ENCODE measurements around the gene IQSEC1.
A peak's percentile ranks its signal among the peaks of the same experiment; 100 is the strongest.

Gene IQSEC1

GRCh38 chr3:12877040-12877439, 196.2 kb downstream of the IQSEC1 start:
- H3K4me3 Mint-ChIP-seq, result no peak overlapping the region
- no peaks in the 10 kb centered on the region for H3K36me3 Mint-ChIP-seq (ENCODE audit: low read depth)
- peaks cover 42% of the 10 kb centered on the region for H3K4me1 Mint-ChIP-seq
- no peak for TF ChIP-seq CTCF (IDR thresholded peaks at IDR 0.05)
- H3K27me3 Mint-ChIP-seq (ENCODE audit: low read depth, poor library complexity), result peaks cover 15% of the 10 kb centered on the region
- H3K9me3 Mint-ChIP-seq, result no peaks in the 10 kb centered on the region
- no peak overlapping the region for H3K27ac Mint-ChIP-seq
- DNase-seq, result no peak

GRCh38 chr3:12875857-12876836, 197.1 kb downstream of the IQSEC1 start:
- peak; percentile 41 for TF ChIP-seq CTCF (IDR thresholded peaks at IDR 0.05)
- DNase-seq, result peak; percentile 89
- H3K27ac Mint-ChIP-seq, result no peak overlapping the region
- peaks cover 51% of the 10 kb centered on the region for H3K4me1 Mint-ChIP-seq
- H3K4me3 Mint-ChIP-seq, result peak overlapping the region; percentile 66
- no peaks in the 10 kb centered on the region for H3K36me3 Mint-ChIP-seq (ENCODE audit: low read depth)
- H3K9me3 Mint-ChIP-seq, result no peaks in the 10 kb centered on the region
- H3K27me3 Mint-ChIP-seq (ENCODE audit: low read depth, poor library complexity), result peaks cover 18% of the 10 kb centered on the region

GRCh38 chr3:12871404-12871983, 201.7 kb downstream of the IQSEC1 start:
- Mint-ChIP-seq H3K9me3 (no peaks in the 10 kb centered on the region), H3K4me1 (peaks cover 60% of the 10 kb centered on the region), H3K27ac (peak overlapping the region; percentile 46), H3K36me3 (ENCODE audit: low read depth) (no peaks in the 10 kb centered on the region), H3K27me3 (ENCODE audit: low read depth, poor library complexity) (peaks cover 45% of the 10 kb centered on the region), H3K4me3 (no peak overlapping the region)
- TF ChIP-seq CTCF (IDR thresholded peaks at IDR 0.05), result no peak
- no peak for DNase-seq

- peaks cover 2% of the 10 kb centered on the region for H3K9me3 Mint-ChIP-seq
- no peak overlapping the region for H3K4me3 Mint-ChIP-seq
- H3K27me3 Mint-ChIP-seq (ENCODE audit: low read depth, poor library complexity), result peaks cover 45% of the 10 kb centered on the region
- no peak overlapping the region for H3K27ac Mint-ChIP-seq
- H3K36me3 Mint-ChIP-seq (ENCODE audit: low read depth), result no peaks in the 10 kb centered on the region
- peaks cover 60% of the 10 kb centered on the region for H3K4me1 Mint-ChIP-seq
- no peak for TF ChIP-seq CTCF (IDR thresholded peaks at IDR 0.05)
- no peak for DNase-seq
Measured at GRCh38 chr3:12870942-12871341, 202.3 kb downstream of the IQSEC1 start.

- Mint-ChIP-seq H3K27ac (no peak overlapping the region), H3K36me3 (ENCODE audit: low read depth) (no peaks in the 10 kb centered on the region), H3K9me3 (peaks cover 10% of the 10 kb centered on the region), H3K27me3 (ENCODE audit: low read depth, poor library complexity) (peaks cover 37% of the 10 kb centered on the region), H3K4me1 (peaks cover 48% of the 10 kb centered on the region), H3K4me3 (peak overlapping the region; percentile 84)
- no peak for TF ChIP-seq CTCF (IDR thresholded peaks at IDR 0.05)
- peak; percentile 92 for DNase-seq
Measured at GRCh38 chr3:12869035-12869621, 204.1 kb downstream of the IQSEC1 start.

Measured in nephron progenitor cell (in vitro differentiated cells).